Activated T-helper 2 cell treated with anti-CD3 and anti-CD28 coated beads, Interferon-gamma antibody, Interleukin-2, Interleukin-4, amounts not matched to agents 10 μg/mL and 5 μg/mL and 100 μg/mL, durations not matched to agents 14 hours and 24 hours and 36 hours (primary cell): ENCODE measurements around the gene APLP1. TPM values are rescaled to one million over a fixed set of nuclear protein-coding genes. Genes with fewer than 3 reads are reported as not detected.
A peak's percentile ranks its signal among the peaks of the same experiment; 100 is the strongest.
"Not testable (repeated sequence)": the region's sequence is repeated elsewhere in the genome, so short reads cannot be mapped to it uniquely, and the experiment has no call there.

Experiments used
- DNase-seq: peaks from one replicate; pipeline ENCODE4 v3.0.0; 2021; ENCODE audit warnings: low spot score
- H3K27ac Mint-ChIP-seq: one replicate; pipeline ENCODE4 v1.8.0; 2021; ENCODE audit warnings: mixed read lengths
- H3K27me3 Mint-ChIP-seq: one replicate; pipeline ENCODE4 v1.8.0; 2021; ENCODE audit warnings: low read depth, mixed read lengths
- H3K36me3 Mint-ChIP-seq: one replicate; pipeline ENCODE4 v1.8.0; 2021; ENCODE audit warnings: low read depth, mixed read lengths
- H3K4me1 Mint-ChIP-seq: one replicate; pipeline ENCODE4 v1.8.0; 2021; ENCODE audit warnings: low read depth, mixed read lengths
- H3K4me3 Mint-ChIP-seq: one replicate; pipeline ENCODE4 v1.8.0; 2021; ENCODE audit warnings: low read depth, mild to moderate bottlenecking, moderate library complexity, mixed read lengths
- H3K9me3 Mint-ChIP-seq: one replicate; pipeline ENCODE4 v1.8.0; 2021; ENCODE audit warnings: mixed read lengths
- intact Hi-C: fragments of 100-400 bp; cut with micrococcal nuclease; formaldehyde crosslinking; loops from one replicate; pipeline ENCODE4 v1.15.1; 2023
- total RNA-seq: library from RNA; stranded (reverse); gene quantifications from 2 replicates; pipeline ENCODE4 v1.2.3, GENCODE V29; 2022

The APLP1 gene
- 1.2 and 1.4 TPM in 2 replicates for total RNA-seq

DNA sequence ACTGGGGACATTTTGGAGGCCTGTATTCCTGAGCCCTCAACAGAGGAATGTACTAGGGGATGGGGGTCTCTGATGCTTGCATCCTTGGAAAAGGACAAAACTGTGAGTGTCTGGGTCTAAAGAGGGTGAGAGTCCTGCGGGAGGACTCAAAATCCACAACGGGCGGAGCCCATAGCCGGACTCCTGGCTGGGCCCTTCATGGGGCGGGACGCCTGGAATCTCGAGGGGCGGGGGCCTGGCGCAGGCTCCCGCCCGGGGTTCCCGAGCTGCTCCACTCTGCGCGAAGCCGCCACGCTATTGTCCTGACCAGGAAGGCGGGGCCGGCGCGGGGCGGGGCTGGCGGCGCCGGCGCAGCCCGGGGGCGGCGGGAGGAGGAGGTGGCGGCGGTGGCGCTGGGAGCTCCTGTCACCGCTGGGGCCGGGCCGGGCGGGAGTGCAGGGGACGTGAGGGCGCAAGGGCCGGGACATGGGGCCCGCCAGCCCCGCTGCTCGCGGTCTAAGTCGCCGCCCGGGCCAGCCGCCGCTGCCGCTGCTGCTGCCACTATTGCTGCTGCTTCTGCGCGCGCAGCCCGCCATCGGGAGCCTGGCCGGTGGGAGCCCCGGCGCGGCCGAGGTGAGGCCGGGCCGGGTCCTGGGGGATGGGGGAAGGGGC lies at the start of gene APLP1:
APLP1 (plus strand) TSS at position 403 of the 651 bp plus-strand sequence; CDS start at position 466, 63 bp downstream.
- no peaks in the 10 kb centered on the region for H3K9me3 Mint-ChIP-seq

DNA sequence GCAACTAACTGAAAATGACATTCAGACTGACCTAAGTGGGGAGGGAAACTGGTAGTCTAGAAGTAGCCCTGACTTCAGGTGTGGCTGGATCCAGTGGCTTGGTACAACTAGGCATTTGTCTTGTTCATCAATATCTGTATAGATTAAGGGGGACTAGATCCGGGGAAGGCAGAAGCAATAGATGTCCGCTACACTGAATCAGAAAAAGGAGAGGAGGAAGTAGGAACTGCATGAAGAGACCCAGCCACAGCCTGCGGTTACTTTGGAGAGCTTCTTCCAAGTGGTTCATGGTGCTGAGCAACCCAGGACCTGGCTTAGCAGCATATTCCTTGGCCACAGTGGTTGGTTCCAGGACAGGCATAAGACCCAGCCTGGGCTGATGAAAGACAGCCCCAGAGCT lies 45.8 kb upstream of the APLP1 start:
- no peak overlapping the region for H3K4me3 Mint-ChIP-seq
- no peaks in the 10 kb centered on the region for H3K9me3 Mint-ChIP-seq
- no peak for DNase-seq
- intact Hi-C loops, result no loop called here
- no peak overlapping the region for H3K27ac Mint-ChIP-seq
- H3K27me3 Mint-ChIP-seq, result peaks cover 5% of the 10 kb centered on the region
- no peaks in the 10 kb centered on the region for H3K36me3 Mint-ChIP-seq
- peaks cover 4% of the 10 kb centered on the region for H3K4me1 Mint-ChIP-seq

More for the DNA sequence above, at the start of gene APLP1:
- Mint-ChIP-seq H3K27ac (no peak within 1 kb of the TSS), H3K36me3 (no peaks in the 10 kb centered on the region), H3K4me1 (peaks cover 13% of the 10 kb centered on the region), H3K27me3 (peaks cover 27% of the 10 kb centered on the region), H3K4me3 (peak within 1 kb of the TSS; percentile 49)
- peak; percentile 63 for DNase-seq
- intact Hi-C loops, result no loop called here

DNA sequence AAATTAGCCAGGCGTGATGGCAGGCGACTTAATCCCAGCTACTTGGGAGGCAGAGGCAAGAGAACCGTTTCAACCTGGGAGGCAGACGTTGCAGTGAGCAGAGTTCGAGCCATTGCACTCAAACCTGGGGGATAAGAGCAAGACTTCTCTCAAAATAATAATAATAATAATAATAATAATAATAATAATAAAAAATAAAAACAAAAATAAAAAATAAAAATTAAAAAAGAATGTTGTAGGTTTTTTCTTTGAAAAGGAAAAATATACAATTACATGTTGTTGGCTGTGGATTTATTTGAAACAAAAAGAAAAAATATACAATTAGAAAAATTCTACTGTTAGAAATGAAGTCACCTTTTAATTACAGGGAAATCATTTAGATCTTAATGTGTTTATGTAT lies 44.2 kb upstream of the APLP1 start:
- H3K4me1 Mint-ChIP-seq, result peaks cover 4% of the 10 kb centered on the region
- DNase-seq, result no peak
- H3K9me3 Mint-ChIP-seq, result no peaks in the 10 kb centered on the region
- H3K27me3 Mint-ChIP-seq, result peaks cover 1% of the 10 kb centered on the region
- H3K36me3 Mint-ChIP-seq, result no peaks in the 10 kb centered on the region
- no peak overlapping the region for H3K27ac Mint-ChIP-seq
- intact Hi-C loops, result no loop called here
- H3K4me3 Mint-ChIP-seq, result no peak overlapping the region

DNA sequence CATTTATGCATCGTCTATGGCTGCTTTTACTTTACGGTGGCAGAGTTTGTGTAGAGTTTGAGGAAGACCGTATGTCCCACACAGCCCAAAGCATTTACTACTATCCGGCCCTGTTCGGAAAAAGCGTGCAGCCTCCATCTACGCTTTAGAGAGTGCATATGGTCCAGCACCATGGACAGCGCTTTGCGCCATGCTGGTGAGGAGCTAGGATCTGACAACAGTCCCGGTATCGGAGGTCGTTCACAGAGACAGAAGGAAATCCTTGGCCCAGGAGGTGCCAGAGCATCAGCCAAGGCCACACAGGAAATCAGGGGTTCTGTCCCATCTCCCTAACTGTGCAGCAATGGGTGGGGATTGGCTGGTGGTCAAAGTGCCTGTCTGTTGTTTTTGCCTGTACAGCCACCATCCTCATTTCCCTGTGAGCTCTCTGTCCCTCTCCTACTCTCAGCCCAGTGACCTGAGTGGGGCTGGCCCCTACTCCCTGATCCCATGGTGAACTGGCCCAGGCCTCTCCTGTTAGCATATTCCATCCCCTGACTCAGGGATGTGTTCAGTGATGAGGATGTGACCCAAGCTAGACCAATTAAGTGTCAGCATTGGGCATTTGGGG lies 39.6 kb upstream of the APLP1 start:
- no peak overlapping the region for H3K4me3 Mint-ChIP-seq
- no peaks in the 10 kb centered on the region for H3K27me3 Mint-ChIP-seq
- H3K9me3 Mint-ChIP-seq, result no peaks in the 10 kb centered on the region
- H3K36me3 Mint-ChIP-seq, result no peaks in the 10 kb centered on the region
- H3K4me1 Mint-ChIP-seq, result no peaks in the 10 kb centered on the region
- DNase-seq, result peak; percentile 45
- intact Hi-C loops, result no loop called here
- H3K27ac Mint-ChIP-seq, result no peak overlapping the region

DNA sequence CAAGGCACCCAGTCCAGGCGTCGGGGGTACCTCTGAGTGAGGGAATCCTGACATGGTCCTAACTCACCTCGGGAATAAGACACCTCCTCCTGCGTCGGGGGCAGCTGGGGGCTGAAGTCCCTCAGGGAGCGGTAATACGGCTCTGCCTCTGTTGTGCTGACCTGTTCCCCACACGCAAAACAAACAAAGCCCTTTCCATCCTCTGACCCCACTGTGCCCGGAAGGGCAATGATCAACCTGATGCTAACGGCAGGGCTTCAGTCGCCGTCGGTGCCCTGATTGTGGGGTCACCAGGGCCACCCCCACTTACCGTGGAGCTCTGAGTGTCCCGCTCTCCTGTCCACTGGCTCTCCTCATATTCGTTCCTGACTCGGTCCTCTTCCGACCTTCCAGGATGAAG lies 37.4 kb upstream of the APLP1 start:
- H3K27ac Mint-ChIP-seq, result no peak overlapping the region
- no peak overlapping the region for H3K4me3 Mint-ChIP-seq
- no peaks in the 10 kb centered on the region for H3K9me3 Mint-ChIP-seq
- no peaks in the 10 kb centered on the region for H3K27me3 Mint-ChIP-seq
- no peak for DNase-seq
- H3K36me3 Mint-ChIP-seq, result no peaks in the 10 kb centered on the region
- no peaks in the 10 kb centered on the region for H3K4me1 Mint-ChIP-seq
- intact Hi-C loops, result no loop called here

DNA sequence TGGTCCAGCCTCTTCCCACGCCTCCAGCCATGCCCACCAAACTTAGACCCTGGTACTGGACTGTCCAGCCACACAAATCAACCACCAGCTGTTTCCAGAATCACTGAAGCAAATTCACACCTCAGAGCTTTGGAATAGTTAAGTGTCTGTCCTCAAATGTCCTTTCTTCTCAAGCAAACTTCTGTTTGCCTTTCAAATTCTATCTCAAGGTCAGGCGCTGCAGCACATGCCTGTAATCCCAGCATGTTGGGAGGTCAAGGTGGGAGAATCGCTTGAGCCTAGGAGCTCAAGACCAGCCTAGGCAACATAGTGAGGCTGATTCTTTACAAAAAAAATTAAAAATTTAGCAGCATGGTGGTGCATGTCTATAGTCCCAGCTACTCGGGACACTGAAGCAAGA lies 36.3 kb upstream of the APLP1 start:
- H3K4me1 Mint-ChIP-seq, result no peaks in the 10 kb centered on the region
- H3K27me3 Mint-ChIP-seq, result peaks cover 3% of the 10 kb centered on the region
- no peak for DNase-seq
- H3K9me3 Mint-ChIP-seq, result no peaks in the 10 kb centered on the region
- H3K36me3 Mint-ChIP-seq, result no peaks in the 10 kb centered on the region
- H3K27ac Mint-ChIP-seq, result no peak overlapping the region
- H3K4me3 Mint-ChIP-seq, result no peak overlapping the region
- intact Hi-C loops, result no loop called here

DNA sequence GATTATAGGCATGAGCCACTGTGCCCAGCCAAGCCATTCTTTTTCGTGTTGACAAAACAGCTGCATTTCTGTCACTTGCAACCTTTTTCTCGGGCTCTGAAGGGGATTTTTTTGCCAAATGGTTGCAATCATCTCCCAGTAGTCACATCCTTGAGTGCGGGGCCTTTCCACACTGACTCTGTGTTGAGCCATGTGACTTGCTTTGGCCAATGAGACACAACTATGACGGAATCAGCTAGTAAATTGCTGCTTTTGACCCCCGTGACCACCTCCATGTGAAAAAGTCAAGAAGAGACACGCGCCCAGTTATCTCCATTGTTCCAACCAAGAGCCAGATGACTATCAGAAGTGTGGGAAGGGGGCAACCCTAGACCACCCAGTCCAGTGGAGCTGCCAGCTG lies 34.4 kb upstream of the APLP1 start:
- intact Hi-C loops, result no loop called here
- peaks cover 2% of the 10 kb centered on the region for H3K9me3 Mint-ChIP-seq
- no peak overlapping the region for H3K4me3 Mint-ChIP-seq
- H3K36me3 Mint-ChIP-seq, result no peaks in the 10 kb centered on the region
- no peaks in the 10 kb centered on the region for H3K4me1 Mint-ChIP-seq
- no peak for DNase-seq
- no peak overlapping the region for H3K27ac Mint-ChIP-seq
- H3K27me3 Mint-ChIP-seq, result peaks cover 3% of the 10 kb centered on the region

DNA sequence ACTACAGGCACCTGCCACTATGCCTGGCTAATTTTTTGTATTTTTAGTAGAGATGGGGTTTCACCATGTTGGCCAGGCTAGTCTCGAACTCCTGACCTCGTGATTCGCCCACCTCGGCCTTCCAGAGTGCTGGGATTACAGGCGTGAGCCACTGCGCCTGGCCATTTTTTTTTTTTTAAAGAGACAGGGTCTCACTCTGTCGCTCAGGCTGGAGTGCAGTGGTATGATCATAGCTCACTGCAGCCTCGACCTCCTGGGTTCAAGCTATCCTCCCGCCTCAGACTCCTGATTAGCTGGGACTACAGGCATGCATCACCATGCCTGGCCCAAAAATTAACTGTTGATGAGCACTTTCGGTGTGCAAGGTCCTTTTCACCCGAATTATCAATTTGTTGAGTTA lies 32.3 kb upstream of the APLP1 start:
- H3K9me3 Mint-ChIP-seq, DNase-seq, H3K4me3 Mint-ChIP-seq, H3K4me1 Mint-ChIP-seq, intact Hi-C loops, H3K27me3 Mint-ChIP-seq, H3K27ac Mint-ChIP-seq, H3K36me3 Mint-ChIP-seq: not testable (repeated sequence)

DNA sequence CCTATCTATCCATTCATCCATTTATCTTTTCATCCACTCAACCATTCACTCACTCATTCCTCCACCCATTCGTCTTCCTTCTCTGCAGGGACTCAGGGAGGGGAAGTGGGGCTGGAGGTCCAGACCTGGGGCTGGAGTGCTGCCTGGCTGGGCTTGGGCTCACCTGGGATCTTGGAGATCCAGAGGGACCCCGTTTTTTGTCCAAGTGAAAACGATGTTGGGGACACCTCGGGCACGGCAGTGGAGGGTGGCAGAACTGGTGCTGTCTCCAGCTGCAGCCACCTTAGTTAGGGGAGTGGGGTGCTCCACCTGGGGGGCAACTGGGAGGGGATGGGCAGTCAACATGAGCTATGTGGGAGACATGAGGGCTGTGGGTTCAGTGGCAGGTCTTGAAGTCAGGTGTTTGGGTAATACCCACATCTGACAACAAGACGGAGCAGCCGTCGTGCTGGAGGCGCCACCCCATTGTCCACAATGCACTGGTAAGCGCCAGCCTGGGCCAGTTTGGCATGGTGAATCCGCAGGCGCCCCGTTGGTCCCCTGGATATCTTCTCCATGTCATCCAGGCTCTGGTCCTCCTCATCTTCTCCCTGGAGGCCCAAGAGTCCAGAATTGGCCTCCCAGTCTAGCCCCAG lies 26.3 kb upstream of the APLP1 start:
- Mint-ChIP-seq H3K27ac (no peak overlapping the region), H3K27me3 (peaks cover 44% of the 10 kb centered on the region), H3K4me3 (no peak overlapping the region), H3K9me3 (peaks cover 4% of the 10 kb centered on the region), H3K36me3 (no peaks in the 10 kb centered on the region), H3K4me1 (peaks cover 7% of the 10 kb centered on the region)
- intact Hi-C loops, result no loop called here
- no peak for DNase-seq

DNA sequence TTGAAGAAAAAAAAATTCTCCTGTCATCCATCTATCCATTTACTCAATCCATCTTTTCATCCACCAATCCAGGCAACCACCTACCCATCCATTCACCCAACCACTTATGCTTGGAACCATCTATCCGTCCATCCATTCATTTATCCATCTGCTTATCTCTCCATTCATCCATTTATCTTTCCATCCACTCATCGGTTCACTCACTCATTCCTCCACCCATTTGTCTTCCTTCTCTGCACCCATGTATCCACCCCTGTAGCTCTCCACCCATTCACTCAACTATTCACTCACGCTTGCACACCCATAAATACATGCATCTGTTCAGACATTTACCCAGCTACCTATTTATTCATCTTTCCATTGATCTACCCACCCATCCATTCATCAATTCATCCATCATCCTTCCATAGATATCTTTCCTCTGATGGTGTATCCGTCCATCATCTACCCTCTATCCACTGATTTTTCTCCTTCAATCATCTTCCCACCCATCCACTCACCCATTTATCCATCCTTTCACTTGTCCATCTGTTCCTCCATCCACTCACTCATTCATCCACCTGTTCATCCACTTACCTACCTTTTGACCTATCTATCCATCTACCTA lies 25.6 kb upstream of the APLP1 start:
- Mint-ChIP-seq H3K36me3 (no peaks in the 10 kb centered on the region), H3K4me3 (no peak overlapping the region), H3K27me3 (peaks cover 44% of the 10 kb centered on the region), H3K9me3 (peaks cover 4% of the 10 kb centered on the region), H3K4me1 (peaks cover 7% of the 10 kb centered on the region), H3K27ac (no peak overlapping the region)
- DNase-seq, result no peak
- intact Hi-C loops, result no loop called here

DNA sequence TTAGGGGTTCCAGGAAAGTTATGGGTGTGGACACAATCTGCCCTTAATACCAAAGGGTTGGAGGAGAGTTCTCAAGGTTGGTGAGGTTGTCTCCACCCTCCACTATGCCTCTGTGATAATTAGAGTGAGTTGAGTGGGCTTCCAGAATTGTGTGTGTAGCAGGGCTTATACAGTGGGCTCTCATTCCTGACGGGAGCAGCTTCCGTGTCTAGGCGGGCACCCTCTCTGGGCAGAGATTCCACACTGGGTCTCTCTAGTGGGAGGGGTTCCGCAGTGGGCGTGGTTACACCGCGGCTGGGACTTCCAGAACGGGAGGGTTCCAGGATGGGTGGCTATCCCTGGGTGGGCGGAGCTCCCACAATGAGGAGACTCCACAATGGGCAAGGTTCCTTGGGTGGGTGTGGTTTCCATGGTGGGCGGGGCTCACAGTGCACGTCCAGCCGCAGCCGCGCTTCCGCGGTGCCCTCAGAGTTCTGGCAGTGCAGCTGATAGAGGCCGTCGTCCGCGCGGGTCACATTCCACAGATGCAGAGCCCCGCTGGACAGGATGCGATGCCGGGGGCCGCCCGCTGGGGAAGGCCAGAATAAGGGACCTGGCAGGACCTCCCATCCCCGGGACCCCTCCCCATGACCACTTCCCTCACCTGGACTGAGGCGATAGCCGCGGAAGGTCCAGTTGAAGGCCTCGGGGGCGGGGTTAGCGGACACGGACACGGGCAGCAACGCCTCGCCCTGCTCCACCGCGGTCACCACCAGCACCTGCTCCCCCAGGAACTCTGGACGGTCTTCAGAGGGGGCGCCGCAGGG lies 24.5 kb upstream of the APLP1 start:
- peaks cover 44% of the 10 kb centered on the region for H3K27me3 Mint-ChIP-seq
- no peak overlapping the region for H3K27ac Mint-ChIP-seq
- peaks cover 3% of the 10 kb centered on the region for H3K9me3 Mint-ChIP-seq
- peaks cover 7% of the 10 kb centered on the region for H3K4me1 Mint-ChIP-seq
- H3K4me3 Mint-ChIP-seq, result no peak overlapping the region
- DNase-seq, result no peak
- H3K36me3 Mint-ChIP-seq, result no peaks in the 10 kb centered on the region
- intact Hi-C loops, result no loop called here

DNA sequence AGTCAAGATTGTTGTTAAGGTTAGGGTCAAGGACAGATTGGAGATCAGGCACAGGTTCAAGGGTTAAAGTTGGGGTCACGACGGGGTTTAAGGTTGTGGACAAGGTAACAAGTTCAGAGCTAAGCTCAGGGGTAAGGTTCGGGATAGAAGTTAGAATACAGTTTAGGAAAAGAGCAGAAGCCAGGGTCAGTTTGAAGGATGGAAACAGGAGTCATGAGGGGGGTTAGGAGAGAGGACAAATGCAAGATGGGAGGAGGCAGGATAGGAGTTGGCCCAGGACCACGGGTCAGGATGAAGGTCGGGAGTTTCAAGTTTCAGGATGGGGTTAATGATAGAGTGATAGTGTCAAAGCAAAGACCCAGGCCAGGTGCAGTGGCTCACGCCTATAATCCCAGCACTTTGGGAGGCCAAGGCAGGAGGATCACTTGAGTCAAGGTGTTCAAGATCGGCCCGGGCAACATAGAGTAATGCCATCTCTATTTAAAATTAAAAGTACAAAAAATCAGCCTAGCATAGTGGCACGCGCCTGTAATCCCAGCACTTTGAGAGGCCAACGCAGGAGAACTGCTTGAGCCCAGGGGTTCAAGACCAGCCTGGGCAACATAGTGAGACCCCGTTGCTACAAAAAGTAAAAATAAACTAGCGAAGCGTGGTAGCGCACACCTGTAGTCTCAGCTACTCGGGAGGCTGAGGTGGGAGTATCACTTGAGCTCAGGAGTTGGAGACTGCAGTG lies 23.7 kb upstream of the APLP1 start:
- no peaks in the 10 kb centered on the region for H3K9me3 Mint-ChIP-seq
- DNase-seq, result no peak
- H3K27me3 Mint-ChIP-seq, result peaks cover 45% of the 10 kb centered on the region
- no peak overlapping the region for H3K27ac Mint-ChIP-seq
- intact Hi-C loops, result no loop called here
- H3K36me3 Mint-ChIP-seq, result no peaks in the 10 kb centered on the region
- H3K4me3 Mint-ChIP-seq, result peak overlapping the region; percentile 27
- peaks cover 7% of the 10 kb centered on the region for H3K4me1 Mint-ChIP-seq
